Liver (tissue), 9 donors: ENCODE measurements around the gene ERC2. TPM values are rescaled to one million over a fixed set of nuclear protein-coding genes. Genes with fewer than 3 reads are reported as not detected.

Experiments used
- DNase-seq: peaks from one replicate; pipeline ENCODE4 v3.0.0-alpha.2; 2017; ENCODE audit warnings: low spot score
- H3K27ac ChIP-seq, 2 donors: one replicate each; pipeline ENCODE4 v1.7.0; 2013; ENCODE audit warnings: inconsistent platforms in 2 of 2, low read length in 2 of 2, control low read depth in 1 of 2, low read depth in 1 of 2, mild to moderate bottlenecking in 1 of 2
- H3K27me3 ChIP-seq, 4 donors: one replicate each; pipeline versions ENCODE4 v1.6.1 to v1.7.0; 2013; ENCODE audit warnings: low read length in 3 of 4, inconsistent platforms in 1 of 4, mild to moderate bottlenecking in 1 of 4, moderate library complexity in 1 of 4; ENCODE audit not compliant: control insufficient read depth in 4 of 4, insufficient read depth in 4 of 4
- H3K36me3 ChIP-seq, 4 donors: one replicate each; pipeline versions ENCODE4 v1.6.1 to v1.7.0; 2013; ENCODE audit warnings: low read length in 3 of 4, mild to moderate bottlenecking in 3 of 4, low read depth in 1 of 4, moderate library complexity in 1 of 4; ENCODE audit not compliant: control insufficient read depth in 4 of 4, insufficient read depth in 3 of 4
- H3K4me1 ChIP-seq, 4 donors: one replicate each; pipeline versions ENCODE4 v1.6.1 to v1.7.0; 2013; ENCODE audit warnings: low read length in 3 of 4, mild to moderate bottlenecking in 3 of 4, moderate library complexity in 1 of 4; ENCODE audit not compliant: control insufficient read depth in 4 of 4, insufficient read depth in 4 of 4
- H3K4me3 ChIP-seq, 3 donors: one replicate each; pipeline versions ENCODE4 v1.6.1 to v1.7.0; 2013; ENCODE audit warnings: low read length in 3 of 3, control low read depth in 1 of 3, low read depth in 1 of 3, mild to moderate bottlenecking in 1 of 3
- H3K9ac ChIP-seq, 2 donors: one replicate each; pipeline ENCODE4 v1.7.0; 2013; ENCODE audit warnings: low read length in 2 of 2, mild to moderate bottlenecking in 2 of 2, moderate library complexity in 2 of 2, control low read depth in 1 of 2, low read depth in 1 of 2
- H3K9me3 ChIP-seq, 4 donors: one replicate each; pipeline versions ENCODE4 v1.6.1 to v1.7.0; 2013; ENCODE audit warnings: low read length in 3 of 4; ENCODE audit not compliant: control insufficient read depth in 4 of 4
- EGR1 ChIP-seq, 2 donors: IDR thresholded peaks; 2 replicates each; pipeline ENCODE4 v1.6.1; 2016 to 2018; ENCODE audit warnings: antibody characterized with exemption in 2 of 2, low read depth in 2 of 2
- FOXA1 ChIP-seq: IDR thresholded peaks from 2 replicates; pipeline ENCODE4 v1.6.1; 2016; ENCODE audit warnings: antibody characterized with exemption
- FOXA2 ChIP-seq: IDR thresholded peaks from 2 replicates; pipeline ENCODE4 v1.6.1; 2016; ENCODE audit warnings: antibody characterized with exemption
- GABPA ChIP-seq, 2 donors: IDR thresholded peaks in 1 of 2; conservative IDR thresholded peaks in 1 of 2; 2 replicates each; pipeline ENCODE4 v1.6.1; 2016; ENCODE audit warnings: antibody characterized with exemption in 2 of 2, mild to moderate bottlenecking in 1 of 2, moderate library complexity in 1 of 2
- HNF4A ChIP-seq, 2 donors: conservative IDR thresholded peaks; 2 replicates each; pipeline ENCODE4 v1.6.1; 2016; ENCODE audit warnings: antibody characterized with exemption in 2 of 2, mild to moderate bottlenecking in 2 of 2
- HNF4G ChIP-seq: IDR thresholded peaks from 2 replicates; pipeline ENCODE4 v1.6.1; 2016; ENCODE audit warnings: antibody characterized with exemption
- JUND ChIP-seq, 2 donors: IDR thresholded peaks; 2 replicates each; pipeline ENCODE4 v1.6.1; 2016; ENCODE audit warnings: antibody characterized with exemption in 2 of 2
- MAX ChIP-seq: IDR thresholded peaks from 2 replicates; pipeline ENCODE4 v1.6.1; 2016; ENCODE audit warnings: antibody characterized with exemption
- NR2F2 ChIP-seq: IDR thresholded peaks from 2 replicates; pipeline ENCODE4 v1.6.1; 2016; ENCODE audit warnings: antibody characterized with exemption
- RAD21 ChIP-seq, 2 donors: IDR thresholded peaks; 2 replicates each; pipeline ENCODE4 v1.6.1; 2016; ENCODE audit warnings: antibody characterized with exemption in 2 of 2, mild to moderate bottlenecking in 2 of 2
- RXRA ChIP-seq, 2 donors: IDR thresholded peaks; 2 replicates each; pipeline ENCODE4 v1.6.1; 2017 to 2018; ENCODE audit warnings: antibody characterized with exemption in 2 of 2, mild to moderate bottlenecking in 1 of 2
- SP1 ChIP-seq: IDR thresholded peaks from 2 replicates; pipeline ENCODE4 v1.6.1; 2018; ENCODE audit warnings: antibody characterized with exemption, mild to moderate bottlenecking
- TAF1 ChIP-seq: conservative IDR thresholded peaks from 2 replicates; pipeline ENCODE4 v1.6.1; 2016; ENCODE audit warnings: antibody characterized with exemption, mild to moderate bottlenecking
- YY1 ChIP-seq: IDR thresholded peaks from 2 replicates; pipeline ENCODE4 v1.6.1; 2016; ENCODE audit warnings: antibody characterized with exemption, mild to moderate bottlenecking
- WGBS: extraction: QIAGEN DNeasy Blood & Tissue Kit; methylation state at CpG from one replicate; pipeline ENCODE4 v1.1.7; 2013; 5-methylcytosine and 5-hydroxymethylcytosine counted together
- polyA plus RNA-seq, 2 donors: library from polyadenylated mRNA; stranded (reverse) in 1 of 2; unstranded in 1 of 2; fragments of 200-250 nt in 1 of 2; fragments of >200 nt in 1 of 2; fragmentation: Nextera tagmentation in 1 of 2; extraction: Ambion mirVana in 1 of 2; gene quantifications; one replicate each; pipeline versions ENCODE4 v1.2.1 to v1.2.3, GENCODE V29; 2013 to 2015
- total RNA-seq, 2 donors: library from RNA; depleted of rRNA; stranded (reverse); fragments of >200 nt; gene quantifications; one replicate each; pipeline ENCODE4 v1.2.3, GENCODE V29; 2014
- TF ChIP-seq, protein P1 (sequence below): fragments of 150-350 bp; IDR thresholded peaks from 2 replicates; pipeline ENCODE4 v1.5.1; 2017; ENCODE audit warnings: improper control_type of control experiment, low read depth, low read length; ENCODE audit not compliant: missing input control
- TF ChIP-seq, protein P2 (sequence below): IDR thresholded peaks from 2 replicates; pipeline ENCODE4 v1.6.1; 2016; ENCODE audit warnings: antibody characterized with exemption
- TF ChIP-seq, protein P3 (sequence below): IDR thresholded peaks from 2 replicates; pipeline ENCODE4 v1.6.1; 2016; ENCODE audit warnings: antibody characterized with exemption
- TF ChIP-seq, protein P4 (sequence below): IDR thresholded peaks from 2 replicates; pipeline ENCODE4 v1.6.1; 2016; ENCODE audit warnings: antibody characterized with exemption, mild to moderate bottlenecking
- donor health status: healthy.
- donor health status: healthy.
- donor health status: healthy.
- donor health status: healthy.
- donor health status: healthy.

ERC2 gene
- total and polyA plus RNA-seq, 4 donors = 0.14 to 0.25 TPM; not detected in 2

DNA sequence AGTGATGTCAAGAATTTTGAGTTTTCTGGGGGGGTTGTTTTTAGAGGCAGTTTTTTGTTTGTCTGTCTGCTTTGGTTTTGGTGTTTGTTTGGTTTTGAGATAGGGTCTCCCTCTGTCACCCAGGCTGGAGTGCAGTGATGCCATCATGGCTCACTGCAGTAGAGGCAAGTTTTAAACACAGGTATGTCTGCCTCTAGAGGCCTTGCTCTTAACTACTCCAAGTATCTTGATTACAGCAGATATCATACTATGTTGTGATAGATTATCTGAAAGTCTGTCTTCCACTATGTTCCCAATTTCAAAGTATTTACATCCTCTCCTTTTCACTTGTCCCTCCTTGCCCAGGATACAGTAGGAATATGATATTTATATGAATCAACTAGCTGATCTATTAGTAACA lies 57.7 kb downstream of the ERC2 start:
- no peak overlapping the region for H3K4me3 ChIP-seq
- DNase-seq = no peak
- no peak overlapping the region for H3K9ac ChIP-seq
- TF ChIP-seq NR2F2 (no peak), RAD21 (IDR thresholded peaks at IDR 0.05) (no peak), HNF4A (conservative IDR thresholded peaks at IDR 0.05) (no peak), EGR1 (IDR thresholded peaks at IDR 0.05; ENCODE audit: low read depth in 2 of 2) (no peak), HNF4G (no peak), FOXA2 (no peak), SP1 (no peak), JUND (IDR thresholded peaks at IDR 0.05) (no peak), MAX (no peak), GABPA (IDR thresholded peaks at IDR 0.05 in 1 of 2, conservative IDR thresholded peaks at IDR 0.05 in 1 of 2) (no peak), YY1 (no peak), FOXA1 (no peak), TAF1 (no peak), RXRA (IDR thresholded peaks at IDR 0.05) (no peak)
- TF ChIP-seq, protein P1, sequence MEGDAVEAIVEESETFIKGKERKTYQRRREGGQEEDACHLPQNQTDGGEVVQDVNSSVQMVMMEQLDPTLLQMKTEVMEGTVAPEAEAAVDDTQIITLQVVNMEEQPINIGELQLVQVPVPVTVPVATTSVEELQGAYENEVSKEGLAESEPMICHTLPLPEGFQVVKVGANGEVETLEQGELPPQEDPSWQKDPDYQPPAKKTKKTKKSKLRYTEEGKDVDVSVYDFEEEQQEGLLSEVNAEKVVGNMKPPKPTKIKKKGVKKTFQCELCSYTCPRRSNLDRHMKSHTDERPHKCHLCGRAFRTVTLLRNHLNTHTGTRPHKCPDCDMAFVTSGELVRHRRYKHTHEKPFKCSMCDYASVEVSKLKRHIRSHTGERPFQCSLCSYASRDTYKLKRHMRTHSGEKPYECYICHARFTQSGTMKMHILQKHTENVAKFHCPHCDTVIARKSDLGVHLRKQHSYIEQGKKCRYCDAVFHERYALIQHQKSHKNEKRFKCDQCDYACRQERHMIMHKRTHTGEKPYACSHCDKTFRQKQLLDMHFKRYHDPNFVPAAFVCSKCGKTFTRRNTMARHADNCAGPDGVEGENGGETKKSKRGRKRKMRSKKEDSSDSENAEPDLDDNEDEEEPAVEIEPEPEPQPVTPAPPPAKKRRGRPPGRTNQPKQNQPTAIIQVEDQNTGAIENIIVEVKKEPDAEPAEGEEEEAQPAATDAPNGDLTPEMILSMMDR = no peak
- TF ChIP-seq, protein P2, sequence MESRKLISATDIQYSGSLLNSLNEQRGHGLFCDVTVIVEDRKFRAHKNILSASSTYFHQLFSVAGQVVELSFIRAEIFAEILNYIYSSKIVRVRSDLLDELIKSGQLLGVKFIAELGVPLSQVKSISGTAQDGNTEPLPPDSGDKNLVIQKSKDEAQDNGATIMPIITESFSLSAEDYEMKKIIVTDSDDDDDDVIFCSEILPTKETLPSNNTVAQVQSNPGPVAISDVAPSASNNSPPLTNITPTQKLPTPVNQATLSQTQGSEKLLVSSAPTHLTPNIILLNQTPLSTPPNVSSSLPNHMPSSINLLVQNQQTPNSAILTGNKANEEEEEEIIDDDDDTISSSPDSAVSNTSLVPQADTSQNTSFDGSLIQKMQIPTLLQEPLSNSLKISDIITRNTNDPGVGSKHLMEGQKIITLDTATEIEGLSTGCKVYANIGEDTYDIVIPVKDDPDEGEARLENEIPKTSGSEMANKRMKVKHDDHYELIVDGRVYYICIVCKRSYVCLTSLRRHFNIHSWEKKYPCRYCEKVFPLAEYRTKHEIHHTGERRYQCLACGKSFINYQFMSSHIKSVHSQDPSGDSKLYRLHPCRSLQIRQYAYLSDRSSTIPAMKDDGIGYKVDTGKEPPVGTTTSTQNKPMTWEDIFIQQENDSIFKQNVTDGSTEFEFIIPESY = no peak
- TF ChIP-seq, protein P3, sequence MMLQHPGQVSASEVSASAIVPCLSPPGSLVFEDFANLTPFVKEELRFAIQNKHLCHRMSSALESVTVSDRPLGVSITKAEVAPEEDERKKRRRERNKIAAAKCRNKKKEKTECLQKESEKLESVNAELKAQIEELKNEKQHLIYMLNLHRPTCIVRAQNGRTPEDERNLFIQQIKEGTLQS = no peak
- TF ChIP-seq, protein P4, sequence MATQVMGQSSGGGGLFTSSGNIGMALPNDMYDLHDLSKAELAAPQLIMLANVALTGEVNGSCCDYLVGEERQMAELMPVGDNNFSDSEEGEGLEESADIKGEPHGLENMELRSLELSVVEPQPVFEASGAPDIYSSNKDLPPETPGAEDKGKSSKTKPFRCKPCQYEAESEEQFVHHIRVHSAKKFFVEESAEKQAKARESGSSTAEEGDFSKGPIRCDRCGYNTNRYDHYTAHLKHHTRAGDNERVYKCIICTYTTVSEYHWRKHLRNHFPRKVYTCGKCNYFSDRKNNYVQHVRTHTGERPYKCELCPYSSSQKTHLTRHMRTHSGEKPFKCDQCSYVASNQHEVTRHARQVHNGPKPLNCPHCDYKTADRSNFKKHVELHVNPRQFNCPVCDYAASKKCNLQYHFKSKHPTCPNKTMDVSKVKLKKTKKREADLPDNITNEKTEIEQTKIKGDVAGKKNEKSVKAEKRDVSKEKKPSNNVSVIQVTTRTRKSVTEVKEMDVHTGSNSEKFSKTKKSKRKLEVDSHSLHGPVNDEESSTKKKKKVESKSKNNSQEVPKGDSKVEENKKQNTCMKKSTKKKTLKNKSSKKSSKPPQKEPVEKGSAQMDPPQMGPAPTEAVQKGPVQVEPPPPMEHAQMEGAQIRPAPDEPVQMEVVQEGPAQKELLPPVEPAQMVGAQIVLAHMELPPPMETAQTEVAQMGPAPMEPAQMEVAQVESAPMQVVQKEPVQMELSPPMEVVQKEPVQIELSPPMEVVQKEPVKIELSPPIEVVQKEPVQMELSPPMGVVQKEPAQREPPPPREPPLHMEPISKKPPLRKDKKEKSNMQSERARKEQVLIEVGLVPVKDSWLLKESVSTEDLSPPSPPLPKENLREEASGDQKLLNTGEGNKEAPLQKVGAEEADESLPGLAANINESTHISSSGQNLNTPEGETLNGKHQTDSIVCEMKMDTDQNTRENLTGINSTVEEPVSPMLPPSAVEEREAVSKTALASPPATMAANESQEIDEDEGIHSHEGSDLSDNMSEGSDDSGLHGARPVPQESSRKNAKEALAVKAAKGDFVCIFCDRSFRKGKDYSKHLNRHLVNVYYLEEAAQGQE = no peak
- no peaks in the 10 kb centered on the region for H3K9me3 ChIP-seq
- H3K27me3 ChIP-seq = no peaks in the 10 kb centered on the region
- H3K27ac ChIP-seq = no peak overlapping the region
- H3K36me3 ChIP-seq = no peaks in the 10 kb centered on the region
- H3K4me1 ChIP-seq = no peaks in the 10 kb centered on the region

- Histone ChIP-seq H3K4me1 (no peaks in the 10 kb centered on the region), H3K9ac (no peak overlapping the region), H3K27me3 (no peaks in the 10 kb centered on the region), H3K4me3 (no peak overlapping the region), H3K36me3 (no peaks in the 10 kb centered on the region), H3K9me3 (no peaks in the 10 kb centered on the region), H3K27ac (no peak overlapping the region)
- DNase-seq = no peak
- 95% methylated on average over 3 of the region's 3 CpGs for WGBS
- TF ChIP-seq JUND (IDR thresholded peaks at IDR 0.05) (no peak), YY1 (no peak), RXRA (IDR thresholded peaks at IDR 0.05) (no peak), FOXA1 (no peak), HNF4G (no peak), EGR1 (IDR thresholded peaks at IDR 0.05; ENCODE audit: low read depth in 2 of 2) (no peak), GABPA (IDR thresholded peaks at IDR 0.05 in 1 of 2, conservative IDR thresholded peaks at IDR 0.05 in 1 of 2) (no peak), MAX (no peak), RAD21 (IDR thresholded peaks at IDR 0.05) (no peak)
- TF ChIP-seq, protein P3 = no peak
- TF ChIP-seq, protein P4 = no peak
- TF ChIP-seq, protein P2 = no peak
Observed at GRCh38 chr3:56409790-56410189, 58.5 kb downstream of the ERC2 start.
